SK-N-SH (cell line): ENCODE data around the gene GALNTL6. TPM values are rescaled to one million over a fixed set of nuclear protein-coding genes. Genes with fewer than 3 reads are reported as not detected.

ENCODE experiments used
- CTCF ChIA-PET: fragments of 300-600, 350-600 bp; formaldehyde crosslinking; extraction: SDS; loops from one replicate; lab custom pipeline; 2021; lab: Yijun Ruan, JAX
- POLR2A ChIA-PET: fragments of 350-600 bp; sonication (Branson Sonifier 250); formaldehyde crosslinking; extraction: SDS; loops from one replicate; lab custom pipeline; 2020; ENCODE audit warnings: antibody characterized with exemption, inconsistent platforms; lab: Yijun Ruan, JAX
- DNase-seq: peaks from one replicate; pipeline ENCODE4 v3.0.0; 2012
- H2AFZ ChIP-seq: fragments of 200-600 bp; sonication (generic); 2 replicates; pipeline ENCODE4 v1.8.1; 2016; ENCODE audit warnings: antibody characterized with exemption, mild to moderate bottlenecking, low read depth
- H3F3A ChIP-seq: fragments of 200-600 bp; sonication (generic); replicated peaks from 2 replicates; pipeline ENCODE3; 2016; ENCODE audit warnings: antibody characterized with exemption, mild to moderate bottlenecking; ENCODE audit not compliant: insufficient read depth
- H3K27ac ChIP-seq, 2 experiments: fragments of 200-500 bp in 1 of 2; fragments of 200-600 bp in 1 of 2; sonication (Bioruptor generic) in 1 of 2; sonication (generic), shearing (Covaris generic) in 1 of 2; 2 replicates each; pipeline versions ENCODE4 v1.5.1 to v1.6.1; 2014 to 2016; ENCODE audit warnings: low read depth in 2 of 2, inconsistent platforms in 1 of 2, low read length in 1 of 2, mild to moderate bottlenecking in 1 of 2, mixed read lengths in 1 of 2
- H3K27me3 ChIP-seq: fragments of 200-600 bp; sonication (generic), shearing (Covaris generic); 2 replicates; pipeline ENCODE4 v1.6.1; 2016; ENCODE audit warnings: mixed run types; ENCODE audit not compliant: insufficient read depth
- H3K36me3 ChIP-seq, 2 experiments: fragments of 200-500 bp in 1 of 2; fragments of 200-600 bp in 1 of 2; sonication (Bioruptor generic) in 1 of 2; sonication (generic) in 1 of 2; replicated peaks in 1 of 2; 2 replicates each; pipeline versions ENCODE3 to v1.5.1; 2014 to 2016; ENCODE audit warnings: low read length in 1 of 2, mild to moderate bottlenecking in 1 of 2; ENCODE audit not compliant: insufficient read depth in 2 of 2, control insufficient read depth in 1 of 2
- H3K4me1 ChIP-seq, 2 experiments: fragments of 200-500 bp in 1 of 2; fragments of 200-600 bp in 1 of 2; sonication (Bioruptor generic) in 1 of 2; sonication (generic), shearing (Covaris generic) in 1 of 2; 2 replicates each; pipeline versions ENCODE4 v1.5.1 to v1.6.1; 2014 to 2016; ENCODE audit warnings: low read depth in 1 of 2, low read length in 1 of 2, mixed run types in 1 of 2; ENCODE audit not compliant: insufficient read depth in 2 of 2, control insufficient read depth in 1 of 2
- H3K4me2 ChIP-seq: fragments of 200-600 bp; sonication (generic), shearing (Covaris generic); 2 replicates; pipeline ENCODE4 v1.6.1; 2017; ENCODE audit warnings: mixed run types
- H3K4me3 ChIP-seq, 2 experiments: fragments of 200-500 bp in 1 of 2; fragments of 200-600 bp in 1 of 2; sonication (Bioruptor generic) in 1 of 2; sonication (generic), shearing (Covaris generic) in 1 of 2; 2 replicates each; pipeline versions ENCODE4 v1.5.1 to v1.8.1; 2014 to 2016; ENCODE audit warnings: low read depth in 2 of 2, inconsistent platforms in 1 of 2, low read length in 1 of 2, mild to moderate bottlenecking in 1 of 2, mixed read lengths in 1 of 2, moderate library complexity in 1 of 2
- H3K79me2 ChIP-seq: fragments of 200-600 bp; sonication (generic); 2 replicates; pipeline ENCODE4 v1.8.1; 2017; ENCODE audit warnings: mild to moderate bottlenecking; ENCODE audit not compliant: insufficient read depth
- H3K9ac ChIP-seq: fragments of 200-600 bp; sonication (generic); 2 replicates; pipeline ENCODE4 v1.6.1; 2017; ENCODE audit warnings: mixed run types
- H3K9me2 ChIP-seq: fragments of 200-600 bp; sonication (generic); 2 replicates; pipeline ENCODE4 v1.6.1; 2017; ENCODE audit warnings: mixed run types
- H3K9me3 ChIP-seq: fragments of 200-600 bp; sonication (generic); 2 replicates; pipeline ENCODE4 v1.6.1; 2017; ENCODE audit warnings: mixed run types, mild to moderate bottlenecking, moderate library complexity
- H4K20me1 ChIP-seq: fragments of 200-600 bp; sonication (generic); 2 replicates; pipeline ENCODE4 v1.6.1; 2017; ENCODE audit warnings: mild to moderate bottlenecking, mixed run types; ENCODE audit not compliant: insufficient read depth
- CHD2 ChIP-seq: fragments of 150-350 bp; IDR thresholded peaks from 2 replicates; pipeline ENCODE4 v1.6.1; 2018; ENCODE audit warnings: low read length; ENCODE audit not compliant: partially characterized antibody
- ELF1 ChIP-seq: IDR thresholded peaks from 2 replicates; pipeline ENCODE4 v1.4.0; 2012
- EP300 ChIP-seq, 2 experiments: IDR thresholded peaks; 2 replicates each; pipeline versions ENCODE4 v1.4.0 to v1.6.1; 2012; ENCODE audit warnings: borderline replicate concordance in 1 of 2, low read depth in 1 of 2, low read length in 1 of 2
- EZH2phosphoT487 ChIP-seq: fragments of 200-600 bp; sonication (generic); IDR thresholded peaks from 2 replicates; pipeline ENCODE4 v1.6.1; 2017; ENCODE audit warnings: low read depth, mixed run types, mild to moderate bottlenecking, antibody characterized with exemption, moderate library complexity, borderline replicate concordance
- FOSL2 ChIP-seq: IDR thresholded peaks from 2 replicates; pipeline ENCODE4 v1.4.0; 2012; ENCODE audit warnings: low read depth, mild to moderate bottlenecking, moderate library complexity, borderline replicate concordance
- FOXJ3 ChIP-seq: sonication (generic); formaldehyde crosslinking; IDR thresholded peaks from 2 replicates; pipeline ENCODE4 v1.5.1; 2020; ENCODE audit warnings: mild to moderate bottlenecking, missing genetic modification reagents
- MAX ChIP-seq: IDR thresholded peaks from 2 replicates; pipeline ENCODE4 v1.4.0; 2012; ENCODE audit warnings: low read depth
- MEF2A ChIP-seq: IDR thresholded peaks from 2 replicates; pipeline ENCODE4 v1.4.0; 2012; ENCODE audit warnings: low read depth, borderline replicate concordance
- MXI1 ChIP-seq: IDR thresholded peaks from 2 replicates; pipeline ENCODE4 v1.6.1; 2012; ENCODE audit warnings: mild to moderate bottlenecking, low read depth, low read length, improper control_type of control experiment
- PBX3 ChIP-seq: IDR thresholded peaks from 2 replicates; pipeline ENCODE4; 2012
- POLR2AphosphoS5 ChIP-seq: IDR thresholded peaks from 2 replicates; pipeline ENCODE4 v1.6.1; 2012; ENCODE audit warnings: low read depth, low read length
- RAD21 ChIP-seq: IDR thresholded peaks from 2 replicates; pipeline ENCODE4 v1.6.1; 2012; ENCODE audit warnings: mild to moderate bottlenecking, low read length
- RCOR1 ChIP-seq: fragments of 150-350 bp; IDR thresholded peaks from 2 replicates; pipeline ENCODE4 v1.6.1; 2017; ENCODE audit warnings: antibody characterized with exemption, low read length
- RFX5 ChIP-seq: IDR thresholded peaks from 2 replicates; pipeline ENCODE4 v1.6.1; 2012; ENCODE audit warnings: mild to moderate bottlenecking, improper control_type of control experiment, low read length
- RXRA ChIP-seq: IDR thresholded peaks from 2 replicates; pipeline ENCODE4 v1.4.0; 2012; ENCODE audit warnings: low read depth, mild to moderate bottlenecking, borderline replicate concordance
- SIN3A ChIP-seq: IDR thresholded peaks from 2 replicates; pipeline ENCODE4 v1.6.1; 2012; ENCODE audit warnings: low read depth, mild to moderate bottlenecking, low read length, moderate library complexity, borderline replicate concordance
- SMC3 ChIP-seq: IDR thresholded peaks from 2 replicates; pipeline ENCODE4 v1.6.1; 2012; ENCODE audit warnings: low read depth, low read length, improper control_type of control experiment
- TAF1 ChIP-seq: IDR thresholded peaks from 2 replicates; pipeline ENCODE4 v1.6.1; 2012; ENCODE audit warnings: low read depth, mild to moderate bottlenecking, low read length, moderate library complexity, borderline replicate concordance
- TCF12 ChIP-seq: IDR thresholded peaks from 2 replicates; pipeline ENCODE4 v1.4.0; 2012
- TEAD4 ChIP-seq: IDR thresholded peaks from 2 replicates; pipeline ENCODE4 v1.4.0; 2012; ENCODE audit warnings: mild to moderate bottlenecking, borderline replicate concordance; ENCODE audit not compliant: insufficient read depth
- USF1 ChIP-seq: IDR thresholded peaks from 2 replicates; pipeline ENCODE4 v1.4.0; 2012; ENCODE audit warnings: low read depth, borderline replicate concordance
- YY1 ChIP-seq: IDR thresholded peaks from 2 replicates; pipeline ENCODE4 v1.4.0; 2012; ENCODE audit warnings: low read depth, mild to moderate bottlenecking
- WGBS: methylation state at CpG from one replicate; pipeline ENCODE4 v1.1.6; 2017; ENCODE audit warnings: low lambda C conversion rate; 5-methylcytosine and 5-hydroxymethylcytosine counted together
- polyA plus RNA-seq, 3 experiments: library from polyadenylated mRNA; depleted of rRNA; stranded (reverse); fragments of >200 nt; gene quantifications; 2 replicates each; pipeline ENCODE4 v1.2.3, GENCODE V29; 2012
- TF ChIP-seq, protein P1 (sequence below): fragments of 150-350 bp; IDR thresholded peaks from 2 replicates; pipeline ENCODE4 v1.6.1; 2017; ENCODE audit warnings: antibody characterized with exemption, low read length, low read depth, borderline replicate concordance

Gene GALNTL6
- polyA plus RNA-seq, 1 of the 3 experiments (the other 2 are of a cell fraction): 0.07 TPM

- Histone ChIP-seq H3K9me3 (no peaks in the 10 kb centered on the region), H3K9ac (no peak overlapping the region), H2AFZ (no peak overlapping the region), H3K9me2 (no peaks in the 10 kb centered on the region), H3K4me3 (no peak overlapping the region), H3K27me3 (no peaks in the 10 kb centered on the region), H3K4me1 (no peaks in the 10 kb centered on the region), H3K27ac (no peak overlapping the region), H3K4me2 (no peak overlapping the region), H3K79me2 (no peaks in the 10 kb centered on the region), H3F3A (no peaks in the 10 kb centered on the region), H4K20me1 (no peaks in the 10 kb centered on the region), H3K36me3 (no peaks in the 10 kb centered on the region)
- TF ChIP-seq EP300 (IDR thresholded peaks at IDR 0.05; ENCODE audit: borderline replicate concordance in 1 of 2, low read depth in 1 of 2, low read length in 1 of 2): no peak
- no peak for TF ChIP-seq RFX5
- no peak for TF ChIP-seq FOSL2
- TF ChIP-seq PBX3: no peak
- no peak for TF ChIP-seq CHD2
- no peak for TF ChIP-seq SMC3
- TF ChIP-seq TCF12: no peak
- TF ChIP-seq RCOR1: no peak
- TF ChIP-seq RXRA: no peak
- no peak for TF ChIP-seq RAD21
- no peak for TF ChIP-seq FOXJ3 (CRISPR knock-in tag)
- CTCF ChIA-PET: no interaction called here
- DNase-seq: no peak
- WGBS: 51% methylated on average over 3 of the region's 4 CpGs
- POLR2A ChIA-PET: no interaction called here
Measured at GRCh38 chr4:172050911-172051310, 237.7 kb downstream of the GALNTL6 start.

DNA sequence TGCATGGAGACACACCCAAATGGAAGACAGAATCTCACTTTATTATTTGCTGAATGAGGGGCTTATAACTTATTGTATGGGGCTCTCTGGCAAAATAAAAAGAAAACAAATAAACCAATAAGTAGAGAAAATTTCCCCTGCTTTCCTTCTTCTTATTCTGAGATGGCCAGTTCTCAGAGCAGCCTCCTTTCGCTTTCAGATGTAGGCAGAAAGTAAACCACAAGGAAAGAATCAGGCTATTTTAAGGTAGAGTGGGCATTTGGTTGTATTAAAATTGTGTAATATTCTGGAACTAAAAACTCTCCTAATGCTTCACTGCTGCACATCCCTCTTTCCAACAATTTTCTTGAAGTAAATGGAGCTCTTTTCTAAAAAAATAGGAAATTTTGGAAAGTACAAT is 241.8 kb downstream of the GALNTL6 start:
- CTCF ChIA-PET: interaction anchor here (0.8 kb wide), 1 partner anchor 17 kb away, joined by 3 read pairs; no protein-coding TSS in a partner anchor
- no peaks in the 10 kb centered on the region for H3K36me3 ChIP-seq
- no peak for DNase-seq
- no peak overlapping the region for H3K4me3 ChIP-seq
- H3F3A ChIP-seq: no peaks in the 10 kb centered on the region
- H3K4me2 ChIP-seq: no peak overlapping the region
- H3K27ac ChIP-seq: no peak overlapping the region
- POLR2A ChIA-PET: no interaction called here
- no peak overlapping the region for H2AFZ ChIP-seq
- no peaks in the 10 kb centered on the region for H3K9me2 ChIP-seq
- no peaks in the 10 kb centered on the region for H3K9me3 ChIP-seq
- no peaks in the 10 kb centered on the region for H4K20me1 ChIP-seq
- H3K9ac ChIP-seq: no peak overlapping the region
- 44% methylated on average over 1 of the region's 1 CpG for WGBS
- no peaks in the 10 kb centered on the region for H3K27me3 ChIP-seq
- no peaks in the 10 kb centered on the region for H3K4me1 ChIP-seq
- H3K79me2 ChIP-seq: no peaks in the 10 kb centered on the region
- TF ChIP-seq CHD2: no peak
- TF ChIP-seq SMC3: no peak
- no peak for TF ChIP-seq TCF12
- no peak for TF ChIP-seq FOXJ3 (CRISPR knock-in tag)
- TF ChIP-seq YY1: no peak
- no peak for TF ChIP-seq PBX3
- no peak for TF ChIP-seq ELF1
- no peak for TF ChIP-seq TAF1
- no peak for TF ChIP-seq MAX
- TF ChIP-seq EZH2phosphoT487: no peak
- TF ChIP-seq MEF2A: no peak
- TF ChIP-seq, protein P1, sequence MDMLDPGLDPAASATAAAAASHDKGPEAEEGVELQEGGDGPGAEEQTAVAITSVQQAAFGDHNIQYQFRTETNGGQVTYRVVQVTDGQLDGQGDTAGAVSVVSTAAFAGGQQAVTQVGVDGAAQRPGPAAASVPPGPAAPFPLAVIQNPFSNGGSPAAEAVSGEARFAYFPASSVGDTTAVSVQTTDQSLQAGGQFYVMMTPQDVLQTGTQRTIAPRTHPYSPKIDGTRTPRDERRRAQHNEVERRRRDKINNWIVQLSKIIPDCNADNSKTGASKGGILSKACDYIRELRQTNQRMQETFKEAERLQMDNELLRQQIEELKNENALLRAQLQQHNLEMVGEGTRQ: no peak
- TF ChIP-seq RFX5: no peak
- TF ChIP-seq TEAD4: no peak
- no peak for TF ChIP-seq SIN3A
- no peak for TF ChIP-seq MXI1
- TF ChIP-seq USF1: no peak
- TF ChIP-seq POLR2AphosphoS5: no peak
- no peak for TF ChIP-seq FOSL2
